Right cardiac atrium (tissue), 5 donors: ENCODE data around the gene STK32B. TPM values are rescaled to one million over a fixed set of nuclear protein-coding genes. Genes with fewer than 3 reads are reported as not detected.

Source experiments
- ATAC-seq, 2 donors: fragments of 200-7000 bp; cut with Tn5 transposase; one replicate each; pipeline versions ENCODE4 v1.8.0 to v1.9.1; 2020; ENCODE audit warnings: moderate library complexity in 2 of 2, mild to moderate bottlenecking in 1 of 2
- DNase-seq, 3 donors: peaks; one replicate each; pipeline ENCODE4 v3.0.0-alpha.2; 2020
- H3K27ac ChIP-seq: one replicate; pipeline ENCODE4 v1.5.1; 2013; ENCODE audit warnings: mild to moderate bottlenecking, low read length, control low read depth, moderate library complexity
- H3K27me3 ChIP-seq: one replicate; pipeline ENCODE4 v1.6.1; 2013; ENCODE audit not compliant: control insufficient read depth, insufficient read depth
- H3K4me1 ChIP-seq: one replicate; pipeline ENCODE4 v1.6.1; 2013; ENCODE audit warnings: low read length; ENCODE audit not compliant: control insufficient read depth, insufficient read depth
- H3K4me3 ChIP-seq: one replicate; pipeline ENCODE4 v1.5.1; 2013; ENCODE audit warnings: low read length, control low read depth
- H3K9me3 ChIP-seq: one replicate; pipeline ENCODE4 v1.6.1; 2013; ENCODE audit warnings: low read length; ENCODE audit not compliant: control insufficient read depth
- WGBS: extraction: QIAGEN DNeasy Blood & Tissue Kit; methylation state at CpG from one replicate; pipeline ENCODE4 v1.1.7; 2013; 5-methylcytosine and 5-hydroxymethylcytosine counted together
- intact Hi-C, 4 donors: fragments of 100-400 bp; cut with DNase I; formaldehyde crosslinking; loops; one replicate each; pipeline versions ENCODE4 v1.11.0 to v1.14.0; 2022 to 2023
- polyA plus RNA-seq: library from polyadenylated mRNA; stranded (reverse); fragments of 200-250 nt; gene quantifications from one replicate; pipeline ENCODE4 v1.2.3, GENCODE V29; 2013
- total RNA-seq, 4 donors: library from RNA; stranded (reverse); fragmentation: NEBNext Ultra II Directional; extraction: Animal tissue kit (Norgen Biotek cat#: 25700); gene quantifications; one replicate each; pipeline ENCODE4 v1.2.1, GENCODE V29; 2021
- donor health status: healthy with polysubstance abuse.
- donor health status: DM: no; HTN: yes; CAD: no.
- donor health status: DM: no; HTN: no; CAD: no.
- donor health status: DM: no; HTN: yes; CAD: no; lungs with severe emphysema.
- donor health status: DM: yes; HTN: yes; CAD: no.

Gene STK32B
- total and polyA plus RNA-seq, 5 donors = 0.02 to 0.56 (median 0.29) TPM

- Histone ChIP-seq H3K27ac (no peak overlapping the region), H3K4me3 (no peak overlapping the region), H3K27me3 (no peaks in the 10 kb centered on the region), H3K4me1 (no peaks in the 10 kb centered on the region), H3K9me3 (no peaks in the 10 kb centered on the region)
- ATAC-seq (no peak), DNase-seq (no peak)
- intact Hi-C loops = no loop called here
- 81% methylated on average over 3 of the region's 3 CpGs for WGBS
Measured at GRCh38 chr4:5366009-5366386, 314.7 kb downstream of the STK32B start.

DNA sequence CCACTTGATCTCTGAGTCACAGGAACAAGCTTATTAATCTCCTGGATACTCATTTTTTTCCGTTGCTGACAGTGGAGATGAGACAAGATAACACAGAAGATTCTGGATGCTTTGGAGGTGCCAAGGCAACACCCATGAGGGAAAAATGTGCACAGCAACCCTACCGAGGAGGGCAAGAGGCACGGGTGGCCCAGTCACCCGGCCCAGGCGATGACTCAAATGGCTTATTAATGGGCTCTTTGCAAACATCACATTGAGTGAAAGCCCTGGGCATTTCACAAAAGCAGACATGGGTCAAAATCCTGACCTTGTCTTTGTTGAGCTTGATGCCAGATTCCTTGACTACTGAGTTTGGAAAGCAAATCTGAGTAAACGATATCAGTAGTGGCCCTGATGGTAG lies 315.1 kb downstream of the STK32B start:
- Histone ChIP-seq H3K4me3 (no peak overlapping the region), H3K27me3 (no peaks in the 10 kb centered on the region), H3K27ac (no peak overlapping the region), H3K4me1 (no peaks in the 10 kb centered on the region), H3K9me3 (no peaks in the 10 kb centered on the region)
- ATAC-seq (no peak), DNase-seq (no peak)
- intact Hi-C loops = no loop called here
- WGBS = 80% methylated on average over 6 of the region's 6 CpGs

DNA sequence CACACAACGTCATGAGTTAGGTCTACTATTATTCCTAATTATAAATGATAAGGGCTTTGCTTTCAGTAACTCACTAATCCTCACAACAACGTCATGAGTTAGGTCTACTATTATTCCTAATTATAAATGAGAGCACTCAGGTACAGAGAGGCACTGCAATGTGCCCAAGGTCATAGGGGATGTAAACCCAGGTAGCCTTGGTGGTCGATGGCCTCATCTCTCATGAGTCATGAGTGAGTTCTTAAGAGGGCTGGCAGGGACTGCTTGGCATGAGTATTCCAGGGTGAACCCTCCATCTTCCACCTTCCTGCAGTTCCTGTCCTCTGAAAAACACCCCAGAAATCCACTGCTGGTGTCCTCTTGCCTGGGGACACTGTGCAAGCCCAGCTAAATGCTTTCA lies 317.1 kb downstream of the STK32B start:
- Histone ChIP-seq H3K27ac (no peak overlapping the region), H3K4me3 (no peak overlapping the region), H3K27me3 (no peaks in the 10 kb centered on the region), H3K9me3 (no peaks in the 10 kb centered on the region), H3K4me1 (no peaks in the 10 kb centered on the region)
- no peak for ATAC-seq
- WGBS = 72% methylated on average over 3 of the region's 3 CpGs
- no peak for DNase-seq
- intact Hi-C loops = no loop called here

GRCh38 chr4:5370286-5370685 lies 319.0 kb downstream of the STK32B start:
- intact Hi-C loops = no loop called here
- Histone ChIP-seq H3K27ac (no peak overlapping the region), H3K4me3 (no peak overlapping the region), H3K27me3 (no peaks in the 10 kb centered on the region), H3K4me1 (no peaks in the 10 kb centered on the region), H3K9me3 (no peaks in the 10 kb centered on the region)
- DNase-seq (no peak), ATAC-seq (no peak)
- WGBS = 67% methylated on average over 2 of the region's 2 CpGs

GRCh38 chr4:5371415-5372190 lies 320.3 kb downstream of the STK32B start:
- DNase-seq (no peak), ATAC-seq (no peak)
- no peaks in the 10 kb centered on the region for H3K9me3 ChIP-seq
- H3K4me3 ChIP-seq = no peak overlapping the region
- no peaks in the 10 kb centered on the region for H3K4me1 ChIP-seq
- no peaks in the 10 kb centered on the region for H3K27me3 ChIP-seq
- no peak overlapping the region for H3K27ac ChIP-seq
- WGBS = 73% methylated on average over 8 of the region's 8 CpGs
- intact Hi-C loops = no loop called here

GRCh38 chr4:5372198-5372597 lies 320.9 kb downstream of the STK32B start:
- 81% methylated on average over 6 of the region's 6 CpGs for WGBS
- no peak for ATAC-seq
- DNase-seq = no peak

GRCh38 chr4:5373327-5373726 lies 322.0 kb downstream of the STK32B start:
- Histone ChIP-seq H3K9me3 (no peaks in the 10 kb centered on the region), H3K27ac (no peak overlapping the region), H3K4me3 (no peak overlapping the region), H3K27me3 (no peaks in the 10 kb centered on the region), H3K4me1 (no peaks in the 10 kb centered on the region)
- 93% methylated on average over 4 of the region's 4 CpGs for WGBS
- intact Hi-C loops = no loop called here
- ATAC-seq (no peak), DNase-seq (no peak)

More at GRCh38 chr4:5372198-5372597, 320.9 kb downstream of the STK32B start:
- Histone ChIP-seq H3K4me1 (no peaks in the 10 kb centered on the region), H3K27me3 (no peaks in the 10 kb centered on the region), H3K4me3 (no peak overlapping the region), H3K27ac (no peak overlapping the region), H3K9me3 (no peaks in the 10 kb centered on the region)
- intact Hi-C loops = no loop called here

GRCh38 chr4:5374592-5374991 lies 323.3 kb downstream of the STK32B start:
- intact Hi-C loops = no loop called here
- Histone ChIP-seq H3K4me3 (no peak overlapping the region), H3K27ac (no peak overlapping the region), H3K9me3 (no peaks in the 10 kb centered on the region), H3K4me1 (no peaks in the 10 kb centered on the region), H3K27me3 (no peaks in the 10 kb centered on the region)
- WGBS = 72% methylated on average over 7 of the region's 7 CpGs
- DNase-seq = no peak
- ATAC-seq = no peak

DNA sequence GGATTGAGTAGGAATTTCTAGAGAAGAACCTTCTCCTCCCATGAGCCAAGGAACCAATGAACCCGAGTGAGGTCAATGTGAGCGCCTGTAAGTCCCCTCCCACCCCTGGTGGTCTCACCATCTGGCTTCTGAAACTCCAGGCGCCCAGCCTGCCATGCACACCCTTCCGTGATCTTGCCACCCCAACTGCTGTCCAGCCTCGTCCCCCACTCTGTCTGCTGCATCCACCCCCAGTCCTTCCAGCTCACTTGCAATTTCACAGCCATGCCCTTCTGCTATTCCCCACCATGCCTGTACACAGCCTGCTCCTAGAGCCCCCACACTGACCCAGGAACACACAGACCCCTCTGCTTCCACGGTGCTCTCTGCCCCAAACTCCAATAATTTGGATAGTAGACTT lies 323.7 kb downstream of the STK32B start:
- Histone ChIP-seq H3K4me1 (no peaks in the 10 kb centered on the region), H3K27me3 (no peaks in the 10 kb centered on the region), H3K27ac (no peak overlapping the region), H3K9me3 (no peaks in the 10 kb centered on the region), H3K4me3 (no peak overlapping the region)
- ATAC-seq (no peak), DNase-seq (no peak)
- WGBS = 85% methylated on average over 6 of the region's 6 CpGs
- intact Hi-C loops = no loop called here

DNA sequence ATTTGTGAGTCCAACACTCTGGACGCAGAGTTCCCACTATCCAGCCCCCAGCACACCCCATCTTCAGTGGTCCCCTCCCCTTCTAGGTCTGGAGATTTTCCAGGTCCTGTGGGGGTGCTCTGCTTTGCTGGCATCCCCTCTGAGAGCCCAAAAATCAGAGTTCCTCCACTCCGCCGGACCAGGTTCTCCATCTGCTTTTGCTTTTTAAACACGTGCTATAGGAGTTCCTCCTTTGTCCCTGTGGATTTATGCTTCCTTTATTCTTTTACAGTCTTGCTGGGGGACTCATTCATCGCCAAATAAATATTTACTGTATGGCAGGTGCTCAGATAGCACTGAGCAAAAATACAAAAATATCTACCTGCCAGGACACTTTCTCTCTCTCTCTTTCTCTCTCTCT lies 324.7 kb downstream of the STK32B start:
- no peak for ATAC-seq
- H3K4me3 ChIP-seq = no peak overlapping the region
- DNase-seq = no peak
- H3K9me3 ChIP-seq = no peaks in the 10 kb centered on the region
- no peaks in the 10 kb centered on the region for H3K27me3 ChIP-seq
- H3K27ac ChIP-seq = no peak overlapping the region
- H3K4me1 ChIP-seq = no peaks in the 10 kb centered on the region
- 78% methylated on average over 5 of the region's 5 CpGs for WGBS
- intact Hi-C loops = no loop called here

DNA sequence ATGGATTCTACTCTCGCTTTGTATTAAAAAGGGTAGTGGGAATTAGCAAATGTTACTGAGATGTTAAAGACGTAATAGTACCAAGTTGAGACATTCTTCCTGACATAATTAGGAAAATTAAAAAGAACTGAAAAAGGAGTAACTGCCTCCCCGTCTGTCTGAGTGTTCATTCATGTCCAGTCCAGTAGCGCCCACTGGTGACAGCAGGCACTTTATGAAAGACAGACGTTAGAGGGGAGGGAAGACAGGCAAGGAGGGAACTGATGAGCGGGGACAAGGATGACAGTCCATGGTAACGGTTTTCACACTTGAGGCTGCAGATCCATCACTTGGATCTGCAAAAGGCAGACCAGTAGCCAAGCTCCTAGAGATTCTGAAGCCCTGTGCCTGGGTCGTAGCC lies 326.7 kb downstream of the STK32B start:
- Histone ChIP-seq H3K4me1 (no peaks in the 10 kb centered on the region), H3K27ac (no peak overlapping the region), H3K27me3 (no peaks in the 10 kb centered on the region), H3K4me3 (no peak overlapping the region), H3K9me3 (no peaks in the 10 kb centered on the region)
- WGBS = 72% methylated on average over 8 of the region's 8 CpGs
- intact Hi-C loops = no loop called here
- DNase-seq (no peak), ATAC-seq (no peak)

GRCh38 chr4:5379895-5380294 lies 328.6 kb downstream of the STK32B start:
- H3K4me1 ChIP-seq = no peaks in the 10 kb centered on the region
- 62% methylated on average over 6 of the region's 6 CpGs for whole genome bisulfite sequencing
- ATAC-seq = no peak
- no peaks in the 10 kb centered on the region for H3K27me3 ChIP-seq
- intact Hi-C loops = no loop called here
- no peak overlapping the region for H3K4me3 ChIP-seq
- no peaks in the 10 kb centered on the region for H3K9me3 ChIP-seq
- DNase-seq = no peak
- no peak overlapping the region for H3K27ac ChIP-seq
